GM12878 (cell line): Measurements from ENCODE around the gene DCAF6. TPM values are rescaled to one million over a fixed set of nuclear protein-coding genes. Genes with fewer than 3 reads are reported as not detected.

ENCODE experiments used
- ATAC-seq: fragments of 200-7000 bp; cut with Tn5 transposase; 3 replicates; pipeline ENCODE4 v1.9.1; 2020; ENCODE audit warnings: mild to moderate bottlenecking, moderate library complexity
- BruUV-seq: library from RNA; stranded (reverse); fragments of 400-500 nt; replicated peaks from 2 replicates; lab custom pipeline; 2021; lab: Mats Ljungman, UMichigan
- CTCF ChIA-PET: fragments of 300-600 bp; sonication (Branson Sonifier 250); formaldehyde crosslinking; extraction: SDS; loops from one replicate; lab custom pipeline; 2021; ENCODE audit warnings: inconsistent platforms; lab: Yijun Ruan, JAX
- POLR2A ChIA-PET: fragments of 350-600 bp; formaldehyde crosslinking; extraction: SDS; loops from one replicate; lab custom pipeline; 2021; ENCODE audit warnings: inconsistent platforms; lab: Charles Lee
- RAD21 ChIA-PET: fragments of 300-600 bp; sonication (Branson Sonifier 250); formaldehyde crosslinking; loops from one replicate; lab custom pipeline; 2023; ENCODE audit warnings: antibody characterized with exemption; ENCODE audit not compliant: unreplicated experiment; lab: Charles Lee
- SMC1A ChIA-PET: fragments of 300-600 bp; sonication (Branson Sonifier 250); formaldehyde crosslinking; loops from one replicate; lab custom pipeline; 2023; ENCODE audit not compliant: unreplicated experiment, uncharacterized antibody; lab: Charles Lee
- DNase-seq: peaks from one replicate; pipeline ENCODE4 v3.0.0-alpha.2; 2011; ENCODE audit warnings: low read depth, low spot score
- FAIRE-seq: peaks from 3 replicates; lab custom pipeline; 2011; peaks lifted over from hg19 to GRCh38; lab: Jason Lieb, UNC
- H2AFZ ChIP-seq: 2 replicates; pipeline ENCODE4 v1.6.0; 2011; ENCODE audit warnings: low read depth, low read length, control low read depth; ENCODE audit not compliant: control insufficient read depth
- H3K27ac ChIP-seq: 2 replicates; pipeline ENCODE4 v1.5.1; 2011; ENCODE audit warnings: control low read depth; ENCODE audit not compliant: control insufficient read depth, insufficient read depth
- H3K27me3 ChIP-seq, 2 experiments: replicated peaks in 1 of 2; 2 replicates each; pipeline versions ENCODE4 v1.6.0 to v1.6.1; 2011; ENCODE audit warnings: low read length in 1 of 2; ENCODE audit not compliant: control insufficient read depth in 2 of 2, insufficient read depth in 2 of 2
- H3K36me3 ChIP-seq, 2 experiments: 2 replicates each; pipeline ENCODE4 v1.5.1; 2011; ENCODE audit warnings: low read length in 1 of 2; ENCODE audit not compliant: control insufficient read depth in 2 of 2, insufficient read depth in 2 of 2
- H3K4me1 ChIP-seq: 2 replicates; pipeline ENCODE4 v1.6.1; 2011; ENCODE audit warnings: mild to moderate bottlenecking, low read length, moderate library complexity, mixed read lengths; ENCODE audit not compliant: control insufficient read depth, insufficient read depth
- H3K4me2 ChIP-seq: 2 replicates; pipeline ENCODE4 v1.6.0; 2011; ENCODE audit warnings: control low read depth; ENCODE audit not compliant: control insufficient read depth, insufficient read depth
- H3K4me3 ChIP-seq: fragments of 200-600 bp; sonication (generic); 2 replicates; pipeline ENCODE4 v1.5.1; 2016
- H3K79me2 ChIP-seq: 2 replicates; pipeline ENCODE4 v1.6.0; 2011; ENCODE audit warnings: low read length; ENCODE audit not compliant: control insufficient read depth, insufficient read depth
- H3K9ac ChIP-seq: 2 replicates; pipeline ENCODE4 v1.8.0; 2011; ENCODE audit warnings: low read length, control low read depth, mixed read lengths; ENCODE audit not compliant: control insufficient read depth, insufficient read depth
- H3K9me3 ChIP-seq: replicated peaks from 3 replicates; pipeline ENCODE4 v1.5.1; 2011; ENCODE audit warnings: mild to moderate bottlenecking, low read length; ENCODE audit not compliant: control insufficient read depth, insufficient read depth
- H4K20me1 ChIP-seq: 2 replicates; pipeline ENCODE4 v1.6.0; 2011; ENCODE audit not compliant: control insufficient read depth, insufficient read depth
- BHLHE40 ChIP-seq, 2 experiments: fragments of 450-650 bp in 1 of 2; IDR thresholded peaks; 2 replicates each; pipeline ENCODE4 v1.6.1; 2011 to 2017; ENCODE audit warnings: low read depth in 2 of 2, borderline replicate concordance in 1 of 2, improper control_type of control experiment in 1 of 2, low read length in 1 of 2, mild to moderate bottlenecking in 1 of 2
- CHD2 ChIP-seq: IDR thresholded peaks from 2 replicates; pipeline ENCODE4 v1.6.1; 2011; ENCODE audit warnings: low read depth, low read length, improper control_type of control experiment, borderline replicate concordance
- CHD4 ChIP-seq: fragments of 200-600 bp; sonication (generic); IDR thresholded peaks from 2 replicates; pipeline ENCODE4 v1.6.1; 2016; ENCODE audit warnings: mild to moderate bottlenecking
- EZH2 ChIP-seq: IDR thresholded peaks from 2 replicates; pipeline ENCODE4 v1.6.1; 2012; ENCODE audit warnings: low read depth, mild to moderate bottlenecking, control low read depth, inconsistent platforms, low read length, borderline replicate concordance; ENCODE audit not compliant: control insufficient read depth
- IKZF1 ChIP-seq: fragments of 450-650 bp; conservative IDR thresholded peaks from 2 replicates; pipeline ENCODE4 v1.6.1; 2017; ENCODE audit warnings: antibody characterized with exemption, mild to moderate bottlenecking
- IRF5 ChIP-seq: fragments of 450-650 bp; IDR thresholded peaks from 2 replicates; pipeline ENCODE4 v1.6.1; 2017; ENCODE audit warnings: borderline replicate concordance
- JUND ChIP-seq: IDR thresholded peaks from 2 replicates; pipeline ENCODE4 v1.6.1; 2012; ENCODE audit warnings: low read depth, mild to moderate bottlenecking, low read length, improper control_type of control experiment, moderate library complexity
- LARP7 ChIP-seq: fragments of 450-650 bp; IDR thresholded peaks from 2 replicates; pipeline ENCODE4 v1.6.1; 2017; ENCODE audit warnings: mild to moderate bottlenecking
- MEF2B ChIP-seq: fragments of 450-650 bp; IDR thresholded peaks from 2 replicates; pipeline ENCODE4 v1.6.1; 2018; ENCODE audit warnings: mild to moderate bottlenecking, moderate library complexity; ENCODE audit not compliant: partially characterized antibody, poor library complexity, severe bottlenecking
- PAX5 ChIP-seq: IDR thresholded peaks from 2 replicates; pipeline ENCODE4 v1.6.1; 2011; ENCODE audit warnings: low read depth, low read length, borderline replicate concordance
- PAX8 ChIP-seq: fragments of 450-650 bp; IDR thresholded peaks from 2 replicates; pipeline ENCODE4 v1.6.1; 2017; ENCODE audit warnings: mild to moderate bottlenecking, moderate library complexity
- PKNOX1 ChIP-seq: fragments of 450-650 bp; IDR thresholded peaks from 2 replicates; pipeline ENCODE4 v1.6.1; 2016; ENCODE audit warnings: mild to moderate bottlenecking
- PML ChIP-seq: IDR thresholded peaks from 2 replicates; pipeline ENCODE4 v1.6.1; 2012; ENCODE audit warnings: low read length, inconsistent platforms
- POLR2AphosphoS2 ChIP-seq: IDR thresholded peaks from 2 replicates; pipeline ENCODE4 v1.6.1; 2011; ENCODE audit warnings: low read depth, mild to moderate bottlenecking, low read length, improper control_type of control experiment, moderate library complexity
- SMAD5 ChIP-seq: IDR thresholded peaks from 2 replicates; pipeline ENCODE4 v1.6.1; 2016; ENCODE audit warnings: antibody characterized with exemption, low read depth
- SMARCA5 ChIP-seq: fragments of 450-650 bp; IDR thresholded peaks from 2 replicates; pipeline ENCODE4 v1.6.1; 2017; ENCODE audit warnings: mild to moderate bottlenecking
- USF1 ChIP-seq: IDR thresholded peaks from 2 replicates; pipeline ENCODE4 v1.6.1; 2011; ENCODE audit warnings: borderline replicate concordance, low read depth, mild to moderate bottlenecking, moderate library complexity, mixed read lengths, low read length; ENCODE audit not compliant: insufficient read depth; ENCODE audit errors: extremely low read length
- ZZZ3 ChIP-seq: IDR thresholded peaks from 2 replicates; pipeline ENCODE4 v1.6.1; 2011; ENCODE audit warnings: low read depth; ENCODE audit not compliant: control insufficient read depth, insufficient read length
- WGBS: methylation state at CpG from one replicate; pipeline ENCODE4 v1.1.6; 2016; ENCODE audit warnings: low lambda C conversion rate; ENCODE audit not compliant: insufficient replicate concordance, insufficient coverage; ENCODE audit errors: missing lambda C conversion rate; 5-methylcytosine and 5-hydroxymethylcytosine counted together
- in situ Hi-C: fragments of 300-500 bp; cut with MboI; formaldehyde crosslinking; loops from 9 replicates; pipeline ENCODE4 v1.14.3; 2018; ENCODE audit warnings: mixed read lengths
- intact Hi-C: fragments of 100-400 bp; cut with micrococcal nuclease; formaldehyde crosslinking; loops from one replicate; pipeline ENCODE4 v1.14.2; 2022; ENCODE audit not compliant: unreplicated experiment
- polyA plus RNA-seq, 11 experiments: library from polyadenylated mRNA; depleted of rRNA in 4 of 11; unstranded in 6 of 11; stranded (reverse) in 5 of 11; fragments of >200 nt; fragmentation: Nextera tagmentation in 4 of 11; fragmentation: Illumina TruSeq in 1 of 11; extraction: Ambion mirVana in 4 of 11; extraction: Trizol in 1 of 11; gene quantifications; 1 replicate in 1 of 11; 2 replicates in 10 of 11; pipeline versions ENCODE4 v1.2.1 to v1.2.3, GENCODE V29; 2011 to 2016; ENCODE audit warnings: inconsistent platforms in 2 of 11, missing spikeins in 2 of 11, low read depth in 1 of 11
- total RNA-seq, 4 experiments: library from RNA; depleted of rRNA in 3 of 4; stranded (reverse); fragments of >200 nt in 3 of 4; fragmentation: Illumina TruSeq in 1 of 4; extraction: Trizol in 1 of 4; gene quantifications; 2 replicates each; pipeline versions ENCODE4 v1.2.1 to v1.2.3, GENCODE V29; 2013 to 2021

Gene DCAF6
- total and polyA plus RNA-seq, 10 of the 15 experiments (the other 5 are each of a cell fraction or from before 2014, with no cell fraction given), result 11.4 to 62.7 (median 33.0) TPM

GRCh38 chr1:167911413-167911812 is 25.1 kb upstream of the DCAF6 start:
- Histone ChIP-seq H3K27me3 (no peaks in the 10 kb centered on the region), H3K4me1 (no peaks in the 10 kb centered on the region), H3K79me2 (no peaks in the 10 kb centered on the region), H3K36me3 (no peaks in the 10 kb centered on the region; a peak in 1 of 4 replicates), H3K4me3 (no peak overlapping the region), H2AFZ (no peak overlapping the region), H3K9me3 (peaks cover 12% of the 10 kb centered on the region), H3K27ac (no peak overlapping the region), H3K9ac (no peak overlapping the region), H4K20me1 (no peaks in the 10 kb centered on the region), H3K4me2 (no peak overlapping the region)
- DNase-seq (no peak), ATAC-seq (no peak), FAIRE-seq (no peak)
- TF ChIP-seq EZH2, result no peak
- TF ChIP-seq BHLHE40 (IDR thresholded peaks at IDR 0.05; ENCODE audit: borderline replicate concordance in 1 of 2, low read depth in 2 of 2, low read length in 1 of 2), result no peak
- no peak for TF ChIP-seq PAX5
- TF ChIP-seq IRF5, result no peak
- no peak for TF ChIP-seq LARP7
- TF ChIP-seq ZZZ3, result no peak
- TF ChIP-seq PAX8, result no peak
- TF ChIP-seq IKZF1, result no peak
- TF ChIP-seq JUND, result no peak
- TF ChIP-seq PML, result no peak
- TF ChIP-seq SMARCA5, result no peak
- TF ChIP-seq PKNOX1, result no peak
- no peak for TF ChIP-seq MEF2B
- TF ChIP-seq SMAD5, result no peak
- TF ChIP-seq POLR2AphosphoS2, result no peak
- no peak for TF ChIP-seq CHD4
- TF ChIP-seq USF1, result no peak
- TF ChIP-seq CHD2, result no peak
- CTCF ChIA-PET, result no interaction called here
- RAD21 ChIA-PET, result no interaction called here
- SMC1A ChIA-PET, result interaction anchor here (1.8 kb wide), 1 partner anchor 10 kb away, joined by 7 read pairs; no protein-coding TSS in a partner anchor
- BruUV-seq, result no TSS peak
- POLR2A ChIA-PET, result no interaction called here
- 63% methylated on average over 8 of the region's 8 CpGs for WGBS
- in situ Hi-C loops, result no loop called here
- intact Hi-C loops, result no loop called here
